Measurements from ENCODE around the gene GRM7. TPM values are rescaled to one million over a fixed set of nuclear protein-coding genes. Genes with fewer than 3 reads are reported as not detected.

The GRM7 gene
- total and polyA plus RNA-seq, 9 of the 15 experiments (the other 6 are each of a cell fraction or from before 2014, with no cell fraction given), result not detected

- Histone ChIP-seq H3K4me1 (replicated peaks in 1 of 2; ENCODE audit: control insufficient read depth in 2 of 2, insufficient read depth in 2 of 2, low read length in 2 of 2) (no peaks in the 10 kb centered on the region), H3K79me2 (ENCODE audit: control insufficient read depth, insufficient read depth, low read length) (no peaks in the 10 kb centered on the region), H3K36me3 (ENCODE audit: control insufficient read depth, insufficient read depth, low read length) (no peaks in the 10 kb centered on the region), H3K27ac (ENCODE audit: extremely low read depth, low read depth, low read length) (no peak overlapping the region), H3K9ac (ENCODE audit: insufficient read depth in 1 of 2, low read depth in 2 of 2, low read length in 2 of 2) (no peak overlapping the region), H3K4me2 (ENCODE audit: insufficient read depth, low read length) (no peak overlapping the region), H2AFZ (ENCODE audit: low read depth, low read length) (no peak overlapping the region), H3K9me3 (replicated peaks; ENCODE audit: control insufficient read depth, insufficient read depth, low read depth, low read length) (peaks cover 3% of the 10 kb centered on the region; the same call in 1 of the 2 replicates), H3K27me3 (ENCODE audit: control insufficient read depth in 2 of 2, insufficient read depth in 2 of 2, low read length in 2 of 2) (no peaks in the 10 kb centered on the region), H3K4me3 (no peak overlapping the region), H4K20me1 (replicated peaks; ENCODE audit: control insufficient read depth, insufficient read depth, low read length) (no peaks in the 10 kb centered on the region), H3K9me1 (ENCODE audit: control insufficient read depth, insufficient read depth, low read length) (no peaks in the 10 kb centered on the region)
- ChIA-PET CTCF (ENCODE audit: low intra/inter-chr PET ratio) (no interaction called here), POLR2A (no interaction called here)
- in situ Hi-C loops (cut with MboI), result no loop called here
- DNase-seq (ENCODE audit: extremely low read depth in 1 of 4, low spot score in 3 of 4) (no peak), FAIRE-seq (no peak), ATAC-seq (no peak)
- intact Hi-C loops (cut with micrococcal nuclease), result no loop called here
- 3% methylated on average over 4 of the region's 4 CpGs for WGBS (ENCODE audit: insufficient coverage, low coverage, missing lambda C conversion rate)
- no TSS peak for BruUV-seq (replicated peaks)
- TF ChIP-seq FOXJ2 (tag; IDR thresholded peaks at IDR 0.05) (no peak), NFE2L1 (tag; IDR thresholded peaks at IDR 0.05; ENCODE audit: borderline replicate concordance, low read depth) (no peak), MYNN (IDR thresholded peaks at IDR 0.05) (no peak), MYNN (CRISPR knock-in tag; IDR thresholded peaks at IDR 0.05) (no peak), CTBP1 (IDR thresholded peaks at IDR 0.05; ENCODE audit: borderline replicate concordance) (no peak), ZBTB43 (CRISPR knock-in tag; IDR thresholded peaks at IDR 0.05) (no peak), ZNF766 (CRISPR knock-in tag; conservative IDR thresholded peaks at IDR 0.05) (no peak), NBN (IDR thresholded peaks at IDR 0.05; ENCODE audit: low read depth) (no peak), ZC3H11A (IDR thresholded peaks at IDR 0.05; ENCODE audit: low read depth, low read length) (no peak), SMAD2 (IDR thresholded peaks at IDR 0.05; ENCODE audit: low read depth, low read length) (no peak), RHOXF2B (CRISPR knock-in tag; conservative IDR thresholded peaks at IDR 0.05) (no peak), HDGF (IDR thresholded peaks at IDR 0.05) (no peak)
- TF ChIP-seq, protein P1, sequence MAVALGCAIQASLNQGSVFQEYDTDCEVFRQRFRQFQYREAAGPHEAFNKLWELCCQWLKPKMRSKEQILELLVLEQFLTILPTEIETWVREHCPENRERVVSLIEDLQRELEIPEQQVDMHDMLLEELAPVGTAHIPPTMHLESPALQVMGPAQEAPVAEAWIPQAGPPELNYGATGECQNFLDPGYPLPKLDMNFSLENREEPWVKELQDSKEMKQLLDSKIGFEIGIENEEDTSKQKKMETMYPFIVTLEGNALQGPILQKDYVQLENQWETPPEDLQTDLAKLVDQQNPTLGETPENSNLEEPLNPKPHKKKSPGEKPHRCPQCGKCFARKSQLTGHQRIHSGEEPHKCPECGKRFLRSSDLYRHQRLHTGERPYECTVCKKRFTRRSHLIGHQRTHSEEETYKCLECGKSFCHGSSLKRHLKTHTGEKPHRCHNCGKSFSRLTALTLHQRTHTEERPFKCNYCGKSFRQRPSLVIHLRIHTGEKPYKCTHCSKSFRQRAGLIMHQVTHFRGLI (CRISPR knock-in tag; IDR thresholded peaks at IDR 0.05), result no peak
- TF ChIP-seq, protein P2, sequence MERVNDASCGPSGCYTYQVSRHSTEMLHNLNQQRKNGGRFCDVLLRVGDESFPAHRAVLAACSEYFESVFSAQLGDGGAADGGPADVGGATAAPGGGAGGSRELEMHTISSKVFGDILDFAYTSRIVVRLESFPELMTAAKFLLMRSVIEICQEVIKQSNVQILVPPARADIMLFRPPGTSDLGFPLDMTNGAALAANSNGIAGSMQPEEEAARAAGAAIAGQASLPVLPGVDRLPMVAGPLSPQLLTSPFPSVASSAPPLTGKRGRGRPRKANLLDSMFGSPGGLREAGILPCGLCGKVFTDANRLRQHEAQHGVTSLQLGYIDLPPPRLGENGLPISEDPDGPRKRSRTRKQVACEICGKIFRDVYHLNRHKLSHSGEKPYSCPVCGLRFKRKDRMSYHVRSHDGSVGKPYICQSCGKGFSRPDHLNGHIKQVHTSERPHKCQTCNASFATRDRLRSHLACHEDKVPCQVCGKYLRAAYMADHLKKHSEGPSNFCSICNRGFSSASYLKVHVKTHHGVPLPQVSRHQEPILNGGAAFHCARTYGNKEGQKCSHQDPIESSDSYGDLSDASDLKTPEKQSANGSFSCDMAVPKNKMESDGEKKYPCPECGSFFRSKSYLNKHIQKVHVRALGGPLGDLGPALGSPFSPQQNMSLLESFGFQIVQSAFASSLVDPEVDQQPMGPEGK (CRISPR knock-in tag; IDR thresholded peaks at IDR 0.05; ENCODE audit: borderline replicate concordance), result no peak
- TF ChIP-seq, protein P3, sequence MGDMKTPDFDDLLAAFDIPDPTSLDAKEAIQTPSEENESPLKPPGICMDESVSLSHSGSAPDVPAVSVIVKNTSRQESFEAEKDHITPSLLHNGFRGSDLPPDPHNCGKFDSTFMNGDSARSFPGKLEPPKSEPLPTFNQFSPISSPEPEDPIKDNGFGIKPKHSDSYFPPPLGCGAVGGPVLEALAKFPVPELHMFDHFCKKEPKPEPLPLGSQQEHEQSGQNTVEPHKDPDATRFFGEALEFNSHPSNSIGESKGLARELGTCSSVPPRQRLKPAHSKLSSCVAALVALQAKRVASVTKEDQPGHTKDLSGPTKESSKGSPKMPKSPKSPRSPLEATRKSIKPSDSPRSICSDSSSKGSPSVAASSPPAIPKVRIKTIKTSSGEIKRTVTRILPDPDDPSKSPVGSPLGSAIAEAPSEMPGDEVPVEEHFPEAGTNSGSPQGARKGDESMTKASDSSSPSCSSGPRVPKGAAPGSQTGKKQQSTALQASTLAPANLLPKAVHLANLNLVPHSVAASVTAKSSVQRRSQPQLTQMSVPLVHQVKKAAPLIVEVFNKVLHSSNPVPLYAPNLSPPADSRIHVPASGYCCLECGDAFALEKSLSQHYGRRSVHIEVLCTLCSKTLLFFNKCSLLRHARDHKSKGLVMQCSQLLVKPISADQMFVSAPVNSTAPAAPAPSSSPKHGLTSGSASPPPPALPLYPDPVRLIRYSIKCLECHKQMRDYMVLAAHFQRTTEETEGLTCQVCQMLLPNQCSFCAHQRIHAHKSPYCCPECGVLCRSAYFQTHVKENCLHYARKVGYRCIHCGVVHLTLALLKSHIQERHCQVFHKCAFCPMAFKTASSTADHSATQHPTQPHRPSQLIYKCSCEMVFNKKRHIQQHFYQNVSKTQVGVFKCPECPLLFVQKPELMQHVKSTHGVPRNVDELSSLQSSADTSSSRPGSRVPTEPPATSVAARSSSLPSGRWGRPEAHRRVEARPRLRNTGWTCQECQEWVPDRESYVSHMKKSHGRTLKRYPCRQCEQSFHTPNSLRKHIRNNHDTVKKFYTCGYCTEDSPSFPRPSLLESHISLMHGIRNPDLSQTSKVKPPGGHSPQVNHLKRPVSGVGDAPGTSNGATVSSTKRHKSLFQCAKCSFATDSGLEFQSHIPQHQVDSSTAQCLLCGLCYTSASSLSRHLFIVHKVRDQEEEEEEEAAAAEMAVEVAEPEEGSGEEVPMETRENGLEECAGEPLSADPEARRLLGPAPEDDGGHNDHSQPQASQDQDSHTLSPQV (IDR thresholded peaks at IDR 0.05), result no peak
Measured at GRCh38 chr3:7410782-7411181, 549.9 kb downstream of the GRM7 start.

All from K562 (cell line).